GM21737 (cell line): Measurements from ENCODE around the gene LIG1.
A peak's percentile ranks its signal among the peaks of the same experiment; 100 is the strongest.

Experiments
- ATAC-seq: cut with Tn5 transposase; IDR thresholded peaks from one replicate; pipeline ENCODE4 v1.9.1; 2021; ENCODE audit warnings: mild to moderate bottlenecking, moderate library complexity; ENCODE audit not compliant: unreplicated experiment

LIG1 gene

GRCh38 chr19:48182434-48182833 lies 12.3 kb upstream of the LIG1 start:
- ATAC-seq: no peak

DNA sequence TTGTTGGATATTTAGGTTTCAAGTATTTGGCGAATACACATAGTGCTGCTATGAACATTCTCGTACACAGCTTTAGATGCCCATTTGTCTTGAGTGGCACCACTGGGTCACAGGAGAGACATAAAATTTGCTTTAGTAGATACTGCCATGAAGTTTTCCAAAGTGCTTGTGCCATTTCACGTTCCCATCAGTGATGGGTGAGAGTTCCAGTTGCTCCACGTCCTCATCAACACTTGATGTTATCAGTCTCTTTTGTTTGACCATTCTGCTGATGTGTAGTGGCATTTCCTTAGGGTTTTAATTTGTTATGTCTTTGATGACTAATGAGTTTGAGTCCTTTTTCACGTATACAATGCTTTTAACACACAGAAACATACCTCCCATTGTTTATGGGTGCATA lies 11.4 kb upstream of the LIG1 start:
- no peak for ATAC-seq

DNA sequence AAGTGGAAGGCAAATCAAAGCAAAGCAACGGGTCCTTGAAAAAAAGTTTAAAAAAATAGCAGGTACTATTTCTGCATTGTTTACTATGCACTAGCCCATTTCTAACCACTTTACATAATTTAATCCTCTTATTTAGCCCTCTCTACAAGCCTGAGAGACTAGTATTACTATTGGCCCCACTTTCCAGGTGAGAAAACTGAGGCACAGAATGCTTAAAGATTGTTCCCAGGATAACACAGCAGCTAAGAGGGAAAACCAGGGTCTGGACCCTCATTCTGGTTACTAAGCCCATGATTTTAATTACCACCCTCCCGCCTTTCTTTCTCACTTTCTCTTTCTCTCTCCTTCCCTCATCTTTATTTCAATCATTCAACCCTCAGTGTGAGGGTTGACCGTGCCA lies 6.1 kb upstream of the LIG1 start:
- ATAC-seq: no peak

GRCh38 chr19:48175578-48175977 lies 5.4 kb upstream of the LIG1 start:
- no peak for ATAC-seq

GRCh38 chr19:48174445-48175030 lies 4.4 kb upstream of the LIG1 start:
- no peak for ATAC-seq

DNA sequence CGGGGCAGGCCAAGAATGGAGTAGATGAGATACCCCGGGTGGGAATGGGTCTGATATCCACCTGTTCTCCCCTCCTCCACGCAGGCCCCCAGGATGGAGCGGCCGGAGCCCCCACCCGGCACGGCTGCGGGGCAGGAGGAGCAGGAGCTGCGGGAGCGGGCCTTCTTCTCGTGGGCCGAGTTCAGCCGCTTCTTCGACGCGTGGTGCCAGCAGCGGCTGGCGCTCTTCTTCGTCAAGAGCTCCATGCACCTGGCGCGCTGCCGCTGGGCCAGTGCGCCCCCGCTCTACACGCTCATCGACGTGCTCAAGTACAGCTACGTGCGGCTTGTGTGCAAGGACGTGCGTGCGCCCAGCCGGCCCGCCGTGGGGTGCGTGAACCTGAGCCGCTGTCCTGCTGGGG lies 1.6 kb upstream of the LIG1 start:
- no peak for ATAC-seq

DNA sequence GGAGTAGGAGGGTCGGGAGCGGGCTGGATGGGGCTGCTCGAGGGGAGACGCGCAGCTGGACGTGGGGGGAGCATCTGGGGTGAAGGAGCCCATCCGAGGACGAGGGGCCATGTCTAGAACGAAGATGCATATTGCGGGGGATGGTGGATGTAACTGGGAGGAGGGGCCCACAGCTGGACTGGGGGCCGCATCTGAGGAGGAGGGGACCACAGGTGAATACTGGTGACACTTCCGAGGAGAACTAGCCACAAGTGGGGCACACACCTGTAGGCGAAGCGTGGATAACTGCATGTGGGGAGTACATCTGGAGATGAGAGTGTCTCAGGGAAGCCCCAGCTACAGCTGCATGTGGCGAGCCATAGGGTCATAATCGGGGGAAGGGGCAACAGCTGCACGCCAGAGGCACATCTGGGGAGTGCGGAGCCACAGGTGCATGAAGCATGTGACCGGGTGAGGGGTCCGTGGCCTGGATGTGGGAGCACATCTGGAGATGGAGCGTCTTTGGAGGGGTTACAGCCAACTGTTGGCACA lies 738 bp upstream of the LIG1 start:
- no peak for ATAC-seq

GRCh38 chr19:48169578-48169938 lies 586 bp downstream of the LIG1 start:
- ATAC-seq: peak; percentile 28

DNA sequence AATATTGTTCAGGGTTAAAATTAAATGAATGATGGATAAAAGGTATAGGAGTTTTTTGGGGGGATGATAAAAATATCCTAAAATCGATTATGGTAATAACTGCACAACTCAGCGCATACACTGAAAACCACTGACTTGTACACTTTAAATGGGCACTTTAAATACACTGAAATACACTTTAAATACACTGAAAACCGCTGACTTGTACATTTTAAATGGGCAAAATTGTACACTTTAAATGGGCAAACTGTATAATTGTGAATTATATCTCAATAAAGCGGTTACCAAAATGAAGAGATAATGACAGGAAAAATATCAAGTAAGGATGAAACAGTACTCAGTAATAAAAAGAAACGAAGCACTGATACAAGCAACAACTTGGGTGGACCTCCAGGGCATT lies 1.5 kb downstream of the LIG1 start:
- no peak for ATAC-seq

GRCh38 chr19:48158210-48158790 lies 11.8 kb downstream of the LIG1 start:
- no peak for ATAC-seq

DNA sequence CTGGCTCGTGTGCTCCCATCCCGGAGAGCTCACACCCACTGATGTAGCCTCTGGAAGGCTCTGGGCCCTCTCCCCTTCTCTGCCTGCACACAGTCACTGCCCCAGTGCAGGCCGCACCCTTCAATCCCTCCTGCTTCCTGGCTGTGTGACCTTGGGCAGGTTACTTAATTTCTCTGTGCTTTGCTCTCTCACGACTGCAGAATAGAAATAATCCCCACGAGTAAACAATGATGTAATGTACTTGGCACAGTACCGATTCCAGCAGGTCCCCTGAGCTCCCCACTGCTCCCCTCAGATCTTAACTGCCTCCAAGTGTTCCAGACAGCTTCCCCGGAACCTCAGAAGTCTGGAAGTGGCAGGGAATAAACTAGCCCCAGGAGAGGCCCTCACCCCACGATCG lies 16.1 kb downstream of the LIG1 start:
- ATAC-seq: no peak

DNA sequence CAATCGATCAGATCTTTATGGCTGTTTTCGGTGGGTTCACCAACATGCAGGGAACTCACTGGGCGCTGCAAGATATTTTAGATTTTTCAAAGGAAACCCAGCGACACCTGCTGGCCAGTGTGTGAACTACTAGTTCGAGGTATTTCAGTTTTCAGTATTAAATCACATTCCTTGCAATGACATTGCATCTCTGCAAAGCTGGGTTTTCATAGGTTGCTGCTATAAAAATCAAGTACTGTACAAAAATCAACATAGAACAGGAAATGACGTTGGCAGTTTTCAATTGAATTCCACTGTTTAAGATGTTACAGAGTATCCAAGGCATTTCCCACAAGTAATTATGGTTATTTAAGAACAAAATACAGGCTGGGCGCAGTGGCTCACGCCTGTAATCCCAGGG lies 17.6 kb downstream of the LIG1 start:
- no peak for ATAC-seq

- ATAC-seq: no peak
These were observed 20.7 kb downstream of the LIG1 start for GRCh38 chr19:48149430-48149829.

GRCh38 chr19:48148576-48148975 lies 21.6 kb downstream of the LIG1 start:
- ATAC-seq: no peak

- ATAC-seq: no peak
These were observed 22.5 kb downstream of the LIG1 start for GRCh38 chr19:48147597-48148175.

DNA sequence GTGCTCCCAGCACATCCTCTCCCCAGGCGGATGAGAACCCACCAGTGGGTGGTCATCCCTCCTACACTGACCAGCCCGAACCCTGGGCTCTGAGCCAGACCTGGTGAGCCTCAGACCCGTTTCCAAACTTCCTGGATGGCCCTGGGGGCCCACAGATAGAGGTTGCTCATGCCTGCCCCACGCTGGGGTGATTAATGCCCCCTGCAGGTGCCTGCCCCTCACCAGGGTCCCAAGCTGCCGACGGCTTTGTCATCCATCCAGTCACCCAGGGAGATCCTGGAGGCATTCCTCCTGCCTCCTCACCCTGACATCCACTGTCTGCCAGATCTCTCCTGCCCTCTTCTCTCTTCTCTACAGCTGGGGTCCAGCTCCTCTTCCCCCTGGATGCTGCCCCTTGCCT lies 31.1 kb downstream of the LIG1 start:
- no peak for ATAC-seq

- no peak for ATAC-seq
These were observed 32.7 kb downstream of the LIG1 start for GRCh38 chr19:48137411-48137810.

DNA sequence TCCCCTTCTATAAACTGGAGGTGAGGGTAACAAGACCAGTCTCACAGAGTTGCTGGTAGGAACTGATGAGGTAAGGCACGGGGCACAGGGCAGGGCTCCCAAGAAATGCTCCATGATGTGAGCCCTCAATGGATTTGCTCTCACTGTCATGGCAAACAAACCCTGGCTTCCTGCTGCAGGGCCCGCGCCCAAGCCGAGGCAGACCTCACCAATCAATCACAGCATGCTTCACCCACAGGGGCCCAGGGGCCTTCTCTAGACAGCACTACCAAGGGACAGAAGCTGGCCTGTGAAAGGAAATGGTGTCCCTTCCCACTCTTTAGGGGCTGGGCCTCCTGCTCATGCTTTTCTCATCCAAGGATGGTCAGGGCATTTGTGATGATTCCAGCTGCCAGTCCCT lies 33.6 kb downstream of the LIG1 start:
- no peak for ATAC-seq

GRCh38 chr19:48135411-48135810 lies 34.7 kb downstream of the LIG1 start:
- no peak for ATAC-seq

- no peak for ATAC-seq
These were observed 37.0 kb downstream of the LIG1 start for GRCh38 chr19:48133094-48133493.

- no peak for ATAC-seq
These were observed 42.6 kb downstream of the LIG1 start for GRCh38 chr19:48127561-48127960.

DNA sequence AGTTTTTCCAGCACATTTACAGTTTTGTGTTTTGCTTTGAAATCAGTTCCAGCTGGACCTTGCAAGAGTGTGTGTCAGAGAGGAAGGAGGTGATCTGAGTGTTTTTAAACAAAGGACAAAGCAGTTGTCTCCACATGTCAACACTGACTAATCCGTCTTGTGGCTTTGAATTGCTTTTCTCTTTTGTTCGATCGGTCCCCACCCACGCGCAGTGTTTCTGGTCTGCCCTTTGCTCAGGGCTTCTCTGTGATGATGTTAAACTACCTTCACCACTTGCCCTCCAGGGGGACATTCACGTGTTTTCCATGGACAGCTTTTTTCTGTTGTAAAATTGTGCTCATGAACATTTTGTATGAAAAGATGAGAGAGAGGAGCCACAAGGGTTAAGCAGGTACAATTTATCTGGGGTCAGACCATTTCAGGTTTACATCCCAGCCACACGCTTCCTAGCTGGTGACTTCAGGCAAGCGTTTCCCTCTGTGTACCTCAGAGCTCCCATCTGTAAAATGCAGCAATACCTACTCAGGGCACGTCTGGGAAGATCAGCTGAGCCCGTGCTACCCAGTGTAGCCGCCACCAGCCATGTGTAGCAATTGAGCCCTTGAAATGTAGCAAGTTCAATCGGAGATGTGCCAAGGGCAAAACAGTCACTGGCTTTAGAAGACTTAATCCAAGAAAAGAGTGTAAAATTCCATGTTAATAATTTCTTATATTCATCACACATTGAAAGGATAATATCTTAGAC lies 46.1 kb downstream of the LIG1 start:
- ATAC-seq: no peak
